ENCODE results near the gene LCLAT1.

The LCLAT1 gene

DNA sequence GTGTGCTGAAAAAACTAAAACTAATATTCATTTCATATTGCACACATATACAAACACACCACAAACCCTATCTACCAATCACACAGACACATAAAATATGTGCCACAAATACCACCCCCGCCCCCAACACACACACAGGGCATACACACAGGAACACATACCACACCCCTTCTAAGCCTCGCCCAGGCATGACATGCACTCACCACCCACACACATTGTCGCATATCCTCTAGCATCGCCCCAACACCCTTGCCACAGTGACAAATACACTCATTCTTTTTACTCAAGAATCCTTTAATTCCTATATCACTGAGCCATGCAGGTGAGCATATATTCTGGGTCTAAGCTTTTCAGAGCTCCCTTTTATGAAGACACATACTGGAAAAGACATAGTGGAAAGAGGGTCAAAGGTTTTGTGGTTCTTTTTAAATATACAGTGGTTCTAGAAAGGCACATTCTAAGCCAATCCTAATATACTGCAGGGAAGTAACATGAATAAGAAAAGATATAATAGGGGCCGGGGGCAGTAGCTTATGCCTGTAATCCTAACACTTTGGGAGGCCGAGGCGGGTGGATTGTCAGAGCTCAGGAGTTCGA, 24.5 kb upstream of the LCLAT1 start:
- H4K20me1 ChIP-seq (ENCODE audit: low read depth, low read length), result no peaks in the 10 kb centered on the region
- no peaks in the 10 kb centered on the region for H3F3A ChIP-seq (ENCODE audit: insufficient read depth)
- H3K79me2 ChIP-seq (ENCODE audit: insufficient read depth, low read length), result no peaks in the 10 kb centered on the region
- no peaks in the 10 kb centered on the region for H3K36me3 ChIP-seq (ENCODE audit: low read length)
- no peak overlapping the region for H3K9ac ChIP-seq (ENCODE audit: low read length)
- no peak overlapping the region for H3K4me2 ChIP-seq (ENCODE audit: low read depth, low read length, poor library complexity, severe bottlenecking)
- H3K4me3 ChIP-seq (ENCODE audit: insufficient read depth, low read length, poor library complexity, severe bottlenecking), result no peak overlapping the region
- H3K27me3 ChIP-seq (ENCODE audit: low read length), result no peaks in the 10 kb centered on the region
- no peak overlapping the region for H2AFZ ChIP-seq (ENCODE audit: low read depth, low read length, severe bottlenecking)
- H3K9me2 ChIP-seq (replicated peaks; ENCODE audit: insufficient read depth, low read length), result no peaks in the 10 kb centered on the region
- no peak for TF ChIP-seq EZH2phosphoT487 (conservative IDR thresholded peaks at IDR 0.05; ENCODE audit: low read length)
- TF ChIP-seq, protein P1, sequence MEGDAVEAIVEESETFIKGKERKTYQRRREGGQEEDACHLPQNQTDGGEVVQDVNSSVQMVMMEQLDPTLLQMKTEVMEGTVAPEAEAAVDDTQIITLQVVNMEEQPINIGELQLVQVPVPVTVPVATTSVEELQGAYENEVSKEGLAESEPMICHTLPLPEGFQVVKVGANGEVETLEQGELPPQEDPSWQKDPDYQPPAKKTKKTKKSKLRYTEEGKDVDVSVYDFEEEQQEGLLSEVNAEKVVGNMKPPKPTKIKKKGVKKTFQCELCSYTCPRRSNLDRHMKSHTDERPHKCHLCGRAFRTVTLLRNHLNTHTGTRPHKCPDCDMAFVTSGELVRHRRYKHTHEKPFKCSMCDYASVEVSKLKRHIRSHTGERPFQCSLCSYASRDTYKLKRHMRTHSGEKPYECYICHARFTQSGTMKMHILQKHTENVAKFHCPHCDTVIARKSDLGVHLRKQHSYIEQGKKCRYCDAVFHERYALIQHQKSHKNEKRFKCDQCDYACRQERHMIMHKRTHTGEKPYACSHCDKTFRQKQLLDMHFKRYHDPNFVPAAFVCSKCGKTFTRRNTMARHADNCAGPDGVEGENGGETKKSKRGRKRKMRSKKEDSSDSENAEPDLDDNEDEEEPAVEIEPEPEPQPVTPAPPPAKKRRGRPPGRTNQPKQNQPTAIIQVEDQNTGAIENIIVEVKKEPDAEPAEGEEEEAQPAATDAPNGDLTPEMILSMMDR (IDR thresholded peaks at IDR 0.05; ENCODE audit: insufficient read depth, low read length, poor library complexity, severe bottlenecking), result no peak
- H3K9me3 ChIP-seq (ENCODE audit: insufficient read depth, low read length), result no peaks in the 10 kb centered on the region
- H3K27ac ChIP-seq (ENCODE audit: low read depth, low read length), result no peak overlapping the region

DNA sequence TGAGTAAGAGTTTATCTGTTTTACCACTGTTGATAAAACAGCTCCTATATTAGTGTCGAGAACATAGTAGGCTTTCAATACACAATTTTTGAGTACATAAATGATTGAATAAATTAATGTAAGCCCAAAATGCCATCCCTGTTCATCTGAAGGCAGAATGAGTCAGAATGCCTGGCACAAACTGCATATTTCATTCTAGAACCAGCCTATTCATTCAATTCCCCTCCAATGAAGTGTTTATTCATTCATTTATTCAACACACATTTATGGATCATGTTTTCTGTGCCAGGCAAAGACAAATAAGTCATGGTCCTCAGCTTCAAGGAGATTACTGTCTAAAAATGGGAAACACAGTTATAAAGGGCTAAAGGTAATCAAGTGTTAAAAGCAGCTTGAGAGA, 22.8 kb upstream of the LCLAT1 start:
- Histone ChIP-seq H3K4me3 (ENCODE audit: insufficient read depth, low read length, poor library complexity, severe bottlenecking) (no peak overlapping the region), H3K9me3 (ENCODE audit: insufficient read depth, low read length) (no peaks in the 10 kb centered on the region), H3K9me2 (replicated peaks; ENCODE audit: insufficient read depth, low read length) (no peaks in the 10 kb centered on the region), H3K79me2 (ENCODE audit: insufficient read depth, low read length) (no peaks in the 10 kb centered on the region), H3F3A (ENCODE audit: insufficient read depth) (no peaks in the 10 kb centered on the region), H3K4me2 (ENCODE audit: low read depth, low read length, poor library complexity, severe bottlenecking) (no peak overlapping the region), H3K27ac (ENCODE audit: low read depth, low read length) (no peak overlapping the region), H3K9ac (ENCODE audit: low read length) (no peak overlapping the region), H4K20me1 (ENCODE audit: low read depth, low read length) (no peaks in the 10 kb centered on the region), H3K36me3 (ENCODE audit: low read length) (no peaks in the 10 kb centered on the region), H3K27me3 (ENCODE audit: low read length) (no peaks in the 10 kb centered on the region), H2AFZ (ENCODE audit: low read depth, low read length, severe bottlenecking) (no peak overlapping the region)
- TF ChIP-seq EZH2phosphoT487 (conservative IDR thresholded peaks at IDR 0.05; ENCODE audit: low read length), result no peak
- TF ChIP-seq, protein P1 (IDR thresholded peaks at IDR 0.05; ENCODE audit: insufficient read depth, low read length, poor library complexity, severe bottlenecking), result no peak

DNA sequence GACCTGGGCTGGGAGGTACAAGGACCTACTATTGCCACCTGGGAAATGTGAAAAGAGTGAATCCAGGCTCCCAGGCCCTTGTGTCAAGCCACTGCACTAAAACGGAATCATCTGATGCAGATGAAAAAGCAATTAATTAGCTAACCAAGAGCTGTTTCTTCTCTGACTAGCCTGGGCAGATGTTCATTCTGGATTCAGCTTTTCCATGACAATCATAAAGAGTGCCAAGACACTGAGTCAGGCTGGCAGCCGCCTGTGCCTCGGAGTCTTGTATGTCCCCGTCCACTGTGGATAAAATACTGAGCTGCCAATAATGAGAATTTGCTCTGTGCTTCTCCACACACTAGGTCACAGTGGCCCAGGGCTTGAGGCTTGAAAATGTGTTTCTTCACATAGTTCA, 21.7 kb upstream of the LCLAT1 start:
- TF ChIP-seq EZH2phosphoT487 (conservative IDR thresholded peaks at IDR 0.05; ENCODE audit: low read length), result no peak
- TF ChIP-seq, protein P1 (IDR thresholded peaks at IDR 0.05; ENCODE audit: insufficient read depth, low read length, poor library complexity, severe bottlenecking), result no peak
- no peaks in the 10 kb centered on the region for H3K9me2 ChIP-seq (replicated peaks; ENCODE audit: insufficient read depth, low read length)
- no peaks in the 10 kb centered on the region for H3F3A ChIP-seq (ENCODE audit: insufficient read depth)
- H3K4me3 ChIP-seq (ENCODE audit: insufficient read depth, low read length, poor library complexity, severe bottlenecking), result no peak overlapping the region
- no peak overlapping the region for H3K27ac ChIP-seq (ENCODE audit: low read depth, low read length)
- no peaks in the 10 kb centered on the region for H3K9me3 ChIP-seq (ENCODE audit: insufficient read depth, low read length)
- H2AFZ ChIP-seq (ENCODE audit: low read depth, low read length, severe bottlenecking), result no peak overlapping the region
- no peak overlapping the region for H3K4me2 ChIP-seq (ENCODE audit: low read depth, low read length, poor library complexity, severe bottlenecking)
- H3K79me2 ChIP-seq (ENCODE audit: insufficient read depth, low read length), result no peaks in the 10 kb centered on the region
- H3K9ac ChIP-seq (ENCODE audit: low read length), result no peak overlapping the region
- H3K36me3 ChIP-seq (ENCODE audit: low read length), result no peaks in the 10 kb centered on the region
- H3K27me3 ChIP-seq (ENCODE audit: low read length), result no peaks in the 10 kb centered on the region
- H4K20me1 ChIP-seq (ENCODE audit: low read depth, low read length), result no peaks in the 10 kb centered on the region
